ENCODE results near the gene FKBP9.
A peak's percentile ranks its signal among the peaks of the same experiment; 100 is the strongest.

FKBP9 gene

GRCh38 chr7:33050535-33051318, 93.5 kb downstream of the FKBP9 start:
- peak; percentile 33 for DNase-seq (ENCODE audit: low read depth)
- H3K4me3 ChIP-seq (ENCODE audit: low read depth, low read length) = no peak overlapping the region

GRCh38 chr7:33053721-33054120, 96.5 kb downstream of the FKBP9 start:
- in situ Hi-C loops (cut with HindIII; ENCODE audit: low sequenced_read_pairs) = no loop called here
- no peak overlapping the region for H3K4me3 ChIP-seq (ENCODE audit: low read depth, low read length)
- TF ChIP-seq CTCF (IDR thresholded peaks at IDR 0.05; ENCODE audit: low read depth, low read length, missing control alignments) = no peak
- DNase-seq (ENCODE audit: low read depth) = no peak

More at GRCh38 chr7:33050535-33051318, 93.5 kb downstream of the FKBP9 start:
- in situ Hi-C loops (cut with HindIII; ENCODE audit: low sequenced_read_pairs) = no loop called here
- peak; percentile 65 for TF ChIP-seq CTCF (IDR thresholded peaks at IDR 0.05; ENCODE audit: low read depth, low read length, missing control alignments)

- H3K4me3 ChIP-seq (ENCODE audit: low read depth, low read length) = no peak overlapping the region
- DNase-seq (ENCODE audit: low read depth) = no peak
- in situ Hi-C loops (cut with HindIII; ENCODE audit: low sequenced_read_pairs) = no loop called here
- no peak for TF ChIP-seq CTCF (IDR thresholded peaks at IDR 0.05; ENCODE audit: low read depth, low read length, missing control alignments)
Observed at GRCh38 chr7:33054261-33054964, 97.2 kb downstream of the FKBP9 start.

- TF ChIP-seq CTCF (IDR thresholded peaks at IDR 0.05; ENCODE audit: low read depth, low read length, missing control alignments) = no peak
- H3K4me3 ChIP-seq (ENCODE audit: low read depth, low read length) = no peak overlapping the region
- in situ Hi-C loops (cut with HindIII; ENCODE audit: low sequenced_read_pairs) = no loop called here
- no peak for DNase-seq (ENCODE audit: low read depth)
Observed at GRCh38 chr7:33055158-33055557, 97.9 kb downstream of the FKBP9 start.

Measured in astrocyte of the cerebellum (primary cell).